ENCODE results near the gene RPS6KA5.

RPS6KA5 gene

GRCh38 chr14:91082282-91082681 lies 21.8 kb upstream of the RPS6KA5 start:
- peaks cover 31% of the 10 kb centered on the region for H3K4me1 Mint-ChIP-seq
- no peak overlapping the region for H3K27ac Mint-ChIP-seq
- no peaks in the 10 kb centered on the region for H3K36me3 Mint-ChIP-seq
- no peaks in the 10 kb centered on the region for H3K27me3 Mint-ChIP-seq
- H3K9me3 Mint-ChIP-seq, result no peaks in the 10 kb centered on the region
- H3K4me3 Mint-ChIP-seq, result no peak overlapping the region

GRCh38 chr14:91080071-91080470 lies 19.6 kb upstream of the RPS6KA5 start:
- Mint-ChIP-seq H3K27ac (no peak overlapping the region), H3K9me3 (no peaks in the 10 kb centered on the region), H3K4me3 (no peak overlapping the region), H3K27me3 (no peaks in the 10 kb centered on the region), H3K4me1 (peaks cover 38% of the 10 kb centered on the region), H3K36me3 (no peaks in the 10 kb centered on the region)

GRCh38 chr14:91078095-91078737 lies 17.8 kb upstream of the RPS6KA5 start:
- Mint-ChIP-seq H3K4me1 (peaks cover 38% of the 10 kb centered on the region), H3K27ac (peak overlapping the region; percentile 26), H3K36me3 (no peaks in the 10 kb centered on the region), H3K4me3 (peak overlapping the region; percentile 43), H3K27me3 (no peaks in the 10 kb centered on the region), H3K9me3 (no peaks in the 10 kb centered on the region)

GRCh38 chr14:91075553-91075952 lies 15.1 kb upstream of the RPS6KA5 start:
- peaks cover 40% of the 10 kb centered on the region for H3K4me1 Mint-ChIP-seq
- H3K27ac Mint-ChIP-seq, result no peak overlapping the region
- H3K9me3 Mint-ChIP-seq, result no peaks in the 10 kb centered on the region
- no peaks in the 10 kb centered on the region for H3K36me3 Mint-ChIP-seq
- no peak overlapping the region for H3K4me3 Mint-ChIP-seq
- H3K27me3 Mint-ChIP-seq, result no peaks in the 10 kb centered on the region

GRCh38 chr14:91070572-91070971 lies 10.1 kb upstream of the RPS6KA5 start:
- no peaks in the 10 kb centered on the region for H3K27me3 Mint-ChIP-seq
- no peak overlapping the region for H3K27ac Mint-ChIP-seq
- peaks cover 2% of the 10 kb centered on the region for H3K36me3 Mint-ChIP-seq
- H3K4me3 Mint-ChIP-seq, result no peak overlapping the region
- peaks cover 46% of the 10 kb centered on the region for H3K4me1 Mint-ChIP-seq
- no peaks in the 10 kb centered on the region for H3K9me3 Mint-ChIP-seq

- Mint-ChIP-seq H3K9me3 (no peaks in the 10 kb centered on the region), H3K27ac (peak overlapping the region; percentile 97), H3K4me1 (peaks cover 64% of the 10 kb centered on the region), H3K27me3 (no peaks in the 10 kb centered on the region), H3K36me3 (peaks cover 3% of the 10 kb centered on the region), H3K4me3 (peak overlapping the region; percentile 60)
Measured at GRCh38 chr14:91068642-91069041, 8.2 kb upstream of the RPS6KA5 start.

GRCh38 chr14:91067186-91067585 lies 6.7 kb upstream of the RPS6KA5 start:
- Mint-ChIP-seq H3K4me3 (peak overlapping the region; percentile 66), H3K27ac (peak overlapping the region; percentile 94), H3K4me1 (peaks cover 76% of the 10 kb centered on the region)

GRCh38 chr14:91065266-91065665 lies 4.8 kb upstream of the RPS6KA5 start:
- Mint-ChIP-seq H3K4me3 (peak overlapping the region; percentile 51), H3K4me1 (peaks cover 71% of the 10 kb centered on the region), H3K9me3 (no peaks in the 10 kb centered on the region), H3K27me3 (no peaks in the 10 kb centered on the region), H3K36me3 (peaks cover 3% of the 10 kb centered on the region), H3K27ac (peak overlapping the region; percentile 93)

More at GRCh38 chr14:91067186-91067585, 6.7 kb upstream of the RPS6KA5 start:
- Mint-ChIP-seq H3K9me3 (no peaks in the 10 kb centered on the region), H3K36me3 (peaks cover 3% of the 10 kb centered on the region), H3K27me3 (no peaks in the 10 kb centered on the region)

- Mint-ChIP-seq H3K9me3 (no peaks in the 10 kb centered on the region), H3K4me3 (no peak overlapping the region), H3K4me1 (peaks cover 65% of the 10 kb centered on the region), H3K36me3 (peaks cover 3% of the 10 kb centered on the region), H3K27ac (peak overlapping the region; percentile 90), H3K27me3 (no peaks in the 10 kb centered on the region)
Measured at GRCh38 chr14:91063119-91063518, 2.7 kb upstream of the RPS6KA5 start.

- Mint-ChIP-seq H3K9me3 (no peaks in the 10 kb centered on the region), H3K4me1 (peaks cover 65% of the 10 kb centered on the region), H3K36me3 (peaks cover 3% of the 10 kb centered on the region), H3K27ac (peak overlapping the region; percentile 90), H3K27me3 (no peaks in the 10 kb centered on the region), H3K4me3 (no peak overlapping the region)
Measured at GRCh38 chr14:91062600-91062999, 2.2 kb upstream of the RPS6KA5 start.

- H3K4me3 Mint-ChIP-seq, result no peak overlapping the region
- H3K9me3 Mint-ChIP-seq, result no peaks in the 10 kb centered on the region
- H3K27ac Mint-ChIP-seq, result no peak overlapping the region
- no peaks in the 10 kb centered on the region for H3K27me3 Mint-ChIP-seq
- H3K4me1 Mint-ChIP-seq, result peaks cover 61% of the 10 kb centered on the region
- peaks cover 3% of the 10 kb centered on the region for H3K36me3 Mint-ChIP-seq
Measured at GRCh38 chr14:91061056-91061887, 831 bp upstream of the RPS6KA5 start.

GRCh38 chr14:91059576-91060350 lies 678 bp downstream of the RPS6KA5 start:
- Mint-ChIP-seq H3K4me1 (peaks cover 62% of the 10 kb centered on the region), H3K36me3 (no peaks in the 10 kb centered on the region), H3K4me3 (peak overlapping the region; percentile 81), H3K27me3 (no peaks in the 10 kb centered on the region), H3K27ac (no peak overlapping the region), H3K9me3 (no peaks in the 10 kb centered on the region)

- peak overlapping the region; percentile 73 for H3K4me3 Mint-ChIP-seq
- peak overlapping the region; percentile 33 for H3K27ac Mint-ChIP-seq
- H3K27me3 Mint-ChIP-seq, result no peaks in the 10 kb centered on the region
- H3K36me3 Mint-ChIP-seq, result no peaks in the 10 kb centered on the region
- no peaks in the 10 kb centered on the region for H3K9me3 Mint-ChIP-seq
- H3K4me1 Mint-ChIP-seq, result peaks cover 56% of the 10 kb centered on the region
Measured at GRCh38 chr14:91058042-91058581, 2.3 kb downstream of the RPS6KA5 start.

GRCh38 chr14:91056361-91056760 lies 4.1 kb downstream of the RPS6KA5 start:
- H3K9me3 Mint-ChIP-seq, result no peaks in the 10 kb centered on the region
- no peak overlapping the region for H3K27ac Mint-ChIP-seq

GRCh38 chr14:91055016-91055415 lies 5.4 kb downstream of the RPS6KA5 start:
- Mint-ChIP-seq H3K27ac (no peak overlapping the region), H3K4me1 (peaks cover 56% of the 10 kb centered on the region), H3K4me3 (no peak overlapping the region), H3K9me3 (no peaks in the 10 kb centered on the region), H3K27me3 (no peaks in the 10 kb centered on the region), H3K36me3 (no peaks in the 10 kb centered on the region)

More at GRCh38 chr14:91056361-91056760, 4.1 kb downstream of the RPS6KA5 start:
- Mint-ChIP-seq H3K4me1 (peaks cover 56% of the 10 kb centered on the region), H3K27me3 (no peaks in the 10 kb centered on the region), H3K4me3 (no peak overlapping the region), H3K36me3 (no peaks in the 10 kb centered on the region)

Measured in activated naive CD4-positive, alpha-beta T cell treated with anti-CD3 and anti-CD28 coated beads, Interleukin-2, amount 50 U/mL, for 24 hours (primary cell).